Liver (tissue), 9 donors: ENCODE measurements around the gene KRT222. TPM values are rescaled to one million over a fixed set of nuclear protein-coding genes. Genes with fewer than 3 reads are reported as not detected.

Experiments
- DNase-seq: peaks from one replicate; pipeline ENCODE4 v3.0.0-alpha.2; 2017; ENCODE audit warnings: low spot score
- H3K27ac ChIP-seq, 2 donors: one replicate each; pipeline ENCODE4 v1.7.0; 2013; ENCODE audit warnings: inconsistent platforms in 2 of 2, low read length in 2 of 2, control low read depth in 1 of 2, low read depth in 1 of 2, mild to moderate bottlenecking in 1 of 2
- H3K27me3 ChIP-seq, 4 donors: one replicate each; pipeline versions ENCODE4 v1.6.1 to v1.7.0; 2013; ENCODE audit warnings: low read length in 3 of 4, inconsistent platforms in 1 of 4, mild to moderate bottlenecking in 1 of 4, moderate library complexity in 1 of 4; ENCODE audit not compliant: control insufficient read depth in 4 of 4, insufficient read depth in 4 of 4
- H3K36me3 ChIP-seq, 4 donors: one replicate each; pipeline versions ENCODE4 v1.6.1 to v1.7.0; 2013; ENCODE audit warnings: low read length in 3 of 4, mild to moderate bottlenecking in 3 of 4, low read depth in 1 of 4, moderate library complexity in 1 of 4; ENCODE audit not compliant: control insufficient read depth in 4 of 4, insufficient read depth in 3 of 4
- H3K4me1 ChIP-seq, 4 donors: one replicate each; pipeline versions ENCODE4 v1.6.1 to v1.7.0; 2013; ENCODE audit warnings: low read length in 3 of 4, mild to moderate bottlenecking in 3 of 4, moderate library complexity in 1 of 4; ENCODE audit not compliant: control insufficient read depth in 4 of 4, insufficient read depth in 4 of 4
- H3K4me3 ChIP-seq, 3 donors: one replicate each; pipeline versions ENCODE4 v1.6.1 to v1.7.0; 2013; ENCODE audit warnings: low read length in 3 of 3, control low read depth in 1 of 3, low read depth in 1 of 3, mild to moderate bottlenecking in 1 of 3
- H3K9ac ChIP-seq, 2 donors: one replicate each; pipeline ENCODE4 v1.7.0; 2013; ENCODE audit warnings: low read length in 2 of 2, mild to moderate bottlenecking in 2 of 2, moderate library complexity in 2 of 2, control low read depth in 1 of 2, low read depth in 1 of 2
- H3K9me3 ChIP-seq, 4 donors: one replicate each; pipeline versions ENCODE4 v1.6.1 to v1.7.0; 2013; ENCODE audit warnings: low read length in 3 of 4; ENCODE audit not compliant: control insufficient read depth in 4 of 4
- CTCF ChIP-seq: fragments of 150-350 bp; IDR thresholded peaks from 2 replicates; pipeline ENCODE4 v1.5.1; 2017; ENCODE audit warnings: improper control_type of control experiment, low read depth, low read length; ENCODE audit not compliant: missing input control
- EGR1 ChIP-seq, 2 donors: IDR thresholded peaks; 2 replicates each; pipeline ENCODE4 v1.6.1; 2016 to 2018; ENCODE audit warnings: antibody characterized with exemption in 2 of 2, low read depth in 2 of 2
- FOXA1 ChIP-seq: IDR thresholded peaks from 2 replicates; pipeline ENCODE4 v1.6.1; 2016; ENCODE audit warnings: antibody characterized with exemption
- FOXA2 ChIP-seq: IDR thresholded peaks from 2 replicates; pipeline ENCODE4 v1.6.1; 2016; ENCODE audit warnings: antibody characterized with exemption
- GABPA ChIP-seq, 2 donors: IDR thresholded peaks in 1 of 2; conservative IDR thresholded peaks in 1 of 2; 2 replicates each; pipeline ENCODE4 v1.6.1; 2016; ENCODE audit warnings: antibody characterized with exemption in 2 of 2, mild to moderate bottlenecking in 1 of 2, moderate library complexity in 1 of 2
- HNF4A ChIP-seq, 2 donors: conservative IDR thresholded peaks; 2 replicates each; pipeline ENCODE4 v1.6.1; 2016; ENCODE audit warnings: antibody characterized with exemption in 2 of 2, mild to moderate bottlenecking in 2 of 2
- HNF4G ChIP-seq: IDR thresholded peaks from 2 replicates; pipeline ENCODE4 v1.6.1; 2016; ENCODE audit warnings: antibody characterized with exemption
- JUND ChIP-seq, 2 donors: IDR thresholded peaks; 2 replicates each; pipeline ENCODE4 v1.6.1; 2016; ENCODE audit warnings: antibody characterized with exemption in 2 of 2
- MAX ChIP-seq: IDR thresholded peaks from 2 replicates; pipeline ENCODE4 v1.6.1; 2016; ENCODE audit warnings: antibody characterized with exemption
- NR2F2 ChIP-seq: IDR thresholded peaks from 2 replicates; pipeline ENCODE4 v1.6.1; 2016; ENCODE audit warnings: antibody characterized with exemption
- RAD21 ChIP-seq, 2 donors: IDR thresholded peaks; 2 replicates each; pipeline ENCODE4 v1.6.1; 2016; ENCODE audit warnings: antibody characterized with exemption in 2 of 2, mild to moderate bottlenecking in 2 of 2
- RXRA ChIP-seq, 2 donors: IDR thresholded peaks; 2 replicates each; pipeline ENCODE4 v1.6.1; 2017 to 2018; ENCODE audit warnings: antibody characterized with exemption in 2 of 2, mild to moderate bottlenecking in 1 of 2
- SP1 ChIP-seq: IDR thresholded peaks from 2 replicates; pipeline ENCODE4 v1.6.1; 2018; ENCODE audit warnings: antibody characterized with exemption, mild to moderate bottlenecking
- TAF1 ChIP-seq: conservative IDR thresholded peaks from 2 replicates; pipeline ENCODE4 v1.6.1; 2016; ENCODE audit warnings: antibody characterized with exemption, mild to moderate bottlenecking
- YY1 ChIP-seq: IDR thresholded peaks from 2 replicates; pipeline ENCODE4 v1.6.1; 2016; ENCODE audit warnings: antibody characterized with exemption, mild to moderate bottlenecking
- ZBTB33 ChIP-seq: IDR thresholded peaks from 2 replicates; pipeline ENCODE4 v1.6.1; 2016; ENCODE audit warnings: antibody characterized with exemption
- WGBS: extraction: QIAGEN DNeasy Blood & Tissue Kit; methylation state at CpG from one replicate; pipeline ENCODE4 v1.1.7; 2013; 5-methylcytosine and 5-hydroxymethylcytosine counted together
- polyA plus RNA-seq, 2 donors: library from polyadenylated mRNA; stranded (reverse) in 1 of 2; unstranded in 1 of 2; fragments of 200-250 nt in 1 of 2; fragments of >200 nt in 1 of 2; fragmentation: Nextera tagmentation in 1 of 2; extraction: Ambion mirVana in 1 of 2; gene quantifications; one replicate each; pipeline versions ENCODE4 v1.2.1 to v1.2.3, GENCODE V29; 2013 to 2015
- total RNA-seq, 2 donors: library from RNA; depleted of rRNA; stranded (reverse); fragments of >200 nt; gene quantifications; one replicate each; pipeline ENCODE4 v1.2.3, GENCODE V29; 2014
- TF ChIP-seq, protein P1 (sequence below): IDR thresholded peaks from 2 replicates; pipeline ENCODE4 v1.6.1; 2016; ENCODE audit warnings: antibody characterized with exemption
- TF ChIP-seq, protein P2 (sequence below): IDR thresholded peaks from 2 replicates; pipeline ENCODE4 v1.6.1; 2016; ENCODE audit warnings: antibody characterized with exemption, mild to moderate bottlenecking
- donor health status: healthy.
- donor health status: healthy.
- donor health status: healthy.
- donor health status: healthy.
- donor health status: healthy.

Gene KRT222
- total and polyA plus RNA-seq, 4 donors, result 1.9 to 5.6 (median 2.9) TPM

- Histone ChIP-seq H3K36me3 (no peaks in the 10 kb centered on the region), H3K4me3 (no peak overlapping the region), H3K9ac (no peak overlapping the region), H3K27ac (no peak overlapping the region), H3K27me3 (no peaks in the 10 kb centered on the region), H3K4me1 (peaks cover 0 to 5% (median under 1%) of the 10 kb centered on the region in 4 donors), H3K9me3 (no peaks in the 10 kb centered on the region)
- TF ChIP-seq YY1 (no peak), HNF4A (conservative IDR thresholded peaks at IDR 0.05) (no peak), RXRA (IDR thresholded peaks at IDR 0.05) (no peak), EGR1 (IDR thresholded peaks at IDR 0.05; ENCODE audit: low read depth in 2 of 2) (no peak), FOXA2 (no peak), GABPA (IDR thresholded peaks at IDR 0.05 in 1 of 2, conservative IDR thresholded peaks at IDR 0.05 in 1 of 2) (no peak), SP1 (no peak)
- TF ChIP-seq, protein P1, sequence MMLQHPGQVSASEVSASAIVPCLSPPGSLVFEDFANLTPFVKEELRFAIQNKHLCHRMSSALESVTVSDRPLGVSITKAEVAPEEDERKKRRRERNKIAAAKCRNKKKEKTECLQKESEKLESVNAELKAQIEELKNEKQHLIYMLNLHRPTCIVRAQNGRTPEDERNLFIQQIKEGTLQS, result no peak
- 93% methylated on average over 4 of the region's 4 CpGs for WGBS
- no peak for DNase-seq
These were observed 10.9 kb upstream of the KRT222 start for GRCh38 chr17:40675905-40676304.

GRCh38 chr17:40672654-40673053 lies 7.7 kb upstream of the KRT222 start:
- 93% methylated on average over 2 of the region's 2 CpGs for whole genome bisulfite sequencing

DNA sequence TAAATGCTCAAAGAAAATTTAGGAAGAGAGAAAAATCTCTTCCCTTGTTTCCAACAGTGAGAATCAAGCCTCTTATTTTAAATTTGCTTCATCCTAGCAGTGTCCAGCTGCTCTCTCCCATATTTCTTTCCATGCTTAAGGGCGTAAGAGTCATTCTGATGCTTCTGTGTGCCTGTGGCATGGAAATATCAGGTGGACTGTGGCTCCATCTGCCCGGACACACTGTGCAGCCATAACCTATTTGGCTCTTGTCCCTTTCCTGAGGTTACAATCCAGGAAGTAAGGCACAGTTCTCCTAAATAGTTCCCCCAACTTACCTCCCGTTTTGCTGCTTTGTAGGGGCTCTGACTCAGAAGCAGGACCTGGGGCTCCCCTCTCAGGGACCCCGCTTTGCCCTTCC lies 6.3 kb upstream of the KRT222 start:
- TF ChIP-seq FOXA2 (no peak), HNF4A (conservative IDR thresholded peaks at IDR 0.05) (peak; percentile 41 to 48), RAD21 (IDR thresholded peaks at IDR 0.05) (peak; percentile 33 to 35), TAF1 (no peak), ZBTB33 (no peak), EGR1 (IDR thresholded peaks at IDR 0.05; ENCODE audit: low read depth in 2 of 2) (no peak), SP1 (peak; percentile 53), MAX (no peak), JUND (IDR thresholded peaks at IDR 0.05) (no peak), RXRA (IDR thresholded peaks at IDR 0.05) (peak; percentile 25 to 39), YY1 (peak; percentile 44), NR2F2 (no peak), GABPA (IDR thresholded peaks at IDR 0.05 in 1 of 2, conservative IDR thresholded peaks at IDR 0.05 in 1 of 2) (no peak), HNF4G (no peak), CTCF (no peak), FOXA1 (no peak)
- TF ChIP-seq, protein P2, sequence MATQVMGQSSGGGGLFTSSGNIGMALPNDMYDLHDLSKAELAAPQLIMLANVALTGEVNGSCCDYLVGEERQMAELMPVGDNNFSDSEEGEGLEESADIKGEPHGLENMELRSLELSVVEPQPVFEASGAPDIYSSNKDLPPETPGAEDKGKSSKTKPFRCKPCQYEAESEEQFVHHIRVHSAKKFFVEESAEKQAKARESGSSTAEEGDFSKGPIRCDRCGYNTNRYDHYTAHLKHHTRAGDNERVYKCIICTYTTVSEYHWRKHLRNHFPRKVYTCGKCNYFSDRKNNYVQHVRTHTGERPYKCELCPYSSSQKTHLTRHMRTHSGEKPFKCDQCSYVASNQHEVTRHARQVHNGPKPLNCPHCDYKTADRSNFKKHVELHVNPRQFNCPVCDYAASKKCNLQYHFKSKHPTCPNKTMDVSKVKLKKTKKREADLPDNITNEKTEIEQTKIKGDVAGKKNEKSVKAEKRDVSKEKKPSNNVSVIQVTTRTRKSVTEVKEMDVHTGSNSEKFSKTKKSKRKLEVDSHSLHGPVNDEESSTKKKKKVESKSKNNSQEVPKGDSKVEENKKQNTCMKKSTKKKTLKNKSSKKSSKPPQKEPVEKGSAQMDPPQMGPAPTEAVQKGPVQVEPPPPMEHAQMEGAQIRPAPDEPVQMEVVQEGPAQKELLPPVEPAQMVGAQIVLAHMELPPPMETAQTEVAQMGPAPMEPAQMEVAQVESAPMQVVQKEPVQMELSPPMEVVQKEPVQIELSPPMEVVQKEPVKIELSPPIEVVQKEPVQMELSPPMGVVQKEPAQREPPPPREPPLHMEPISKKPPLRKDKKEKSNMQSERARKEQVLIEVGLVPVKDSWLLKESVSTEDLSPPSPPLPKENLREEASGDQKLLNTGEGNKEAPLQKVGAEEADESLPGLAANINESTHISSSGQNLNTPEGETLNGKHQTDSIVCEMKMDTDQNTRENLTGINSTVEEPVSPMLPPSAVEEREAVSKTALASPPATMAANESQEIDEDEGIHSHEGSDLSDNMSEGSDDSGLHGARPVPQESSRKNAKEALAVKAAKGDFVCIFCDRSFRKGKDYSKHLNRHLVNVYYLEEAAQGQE, result no peak
- TF ChIP-seq, protein P1, result no peak
- no peak overlapping the region for H3K9ac ChIP-seq
- H3K4me3 ChIP-seq, result no peak overlapping the region
- H3K36me3 ChIP-seq, result no peaks in the 10 kb centered on the region
- peaks cover 0 to 7% (median 4%) of the 10 kb centered on the region in 4 donors for H3K4me1 ChIP-seq
- DNase-seq, result no peak
- 39% methylated on average over 4 of the region's 4 CpGs for WGBS
- H3K27ac ChIP-seq, result no peak overlapping the region
- H3K9me3 ChIP-seq, result no peaks in the 10 kb centered on the region
- no peaks in the 10 kb centered on the region for H3K27me3 ChIP-seq

More at GRCh38 chr17:40672654-40673053, 7.7 kb upstream of the KRT222 start:
- H3K9ac ChIP-seq, result no peak overlapping the region
- TF ChIP-seq NR2F2 (no peak), TAF1 (no peak), SP1 (no peak), HNF4G (no peak), GABPA (IDR thresholded peaks at IDR 0.05 in 1 of 2, conservative IDR thresholded peaks at IDR 0.05 in 1 of 2) (no peak), JUND (IDR thresholded peaks at IDR 0.05) (no peak), YY1 (no peak), RAD21 (IDR thresholded peaks at IDR 0.05) (no peak), HNF4A (conservative IDR thresholded peaks at IDR 0.05) (no peak)
- peaks cover 0 to 4% (median 0%) of the 10 kb centered on the region in 4 donors for H3K4me1 ChIP-seq
- H3K36me3 ChIP-seq, result no peaks in the 10 kb centered on the region
- H3K4me3 ChIP-seq, result no peak overlapping the region
- DNase-seq, result no peak
- H3K27me3 ChIP-seq, result no peaks in the 10 kb centered on the region
- no peaks in the 10 kb centered on the region for H3K9me3 ChIP-seq
- no peak overlapping the region for H3K27ac ChIP-seq
